K562 (cell line): ENCODE measurements around the gene GPR152. TPM values are rescaled to one million over a fixed set of nuclear protein-coding genes. Genes with fewer than 3 reads are reported as not detected.

ENCODE experiments used
- ARID2 ChIP-seq: fragments of 450-650 bp; IDR thresholded peaks from 2 replicates; pipeline ENCODE4 v1.6.1; 2017; ENCODE audit warnings: antibody characterized with exemption, mild to moderate bottlenecking
- BCLAF1 ChIP-seq, 2 experiments: fragments of 450-650 bp in 1 of 2; IDR thresholded peaks; 2 replicates each; pipeline ENCODE4 v1.6.1; 2011 to 2017; ENCODE audit warnings: low read depth in 2 of 2, antibody characterized with exemption in 1 of 2, borderline replicate concordance in 1 of 2, low read length in 1 of 2, mild to moderate bottlenecking in 1 of 2, mixed read lengths in 1 of 2; ENCODE audit not compliant: control insufficient read depth in 1 of 2
- CCAR2 ChIP-seq: fragments of 200-400 bp; formaldehyde crosslinking; IDR thresholded peaks from 2 replicates; pipeline ENCODE4 v1.6.1; 2017; ENCODE audit warnings: mild to moderate bottlenecking, low read depth, low read length
- CREB3L1 ChIP-seq: fragments of 450-650 bp; IDR thresholded peaks from 2 replicates; pipeline ENCODE4 v1.6.1; 2014; ENCODE audit warnings: low read depth, mild to moderate bottlenecking, moderate library complexity, borderline replicate concordance
- EWSR1 ChIP-seq: fragments of 450-650 bp; IDR thresholded peaks from 2 replicates; pipeline ENCODE4 v1.6.1; 2018; ENCODE audit warnings: borderline replicate concordance, mild to moderate bottlenecking, low read depth, moderate library complexity; ENCODE audit not compliant: partially characterized antibody
- JUN ChIP-seq, 2 experiments: sonication (generic) in 1 of 2; formaldehyde crosslinking in 1 of 2; IDR thresholded peaks; 2 replicates each; pipeline versions ENCODE4 v1.6.1 to v1.8.0; 2012 to 2022; ENCODE audit warnings: borderline replicate concordance in 2 of 2, mild to moderate bottlenecking in 2 of 2, improper control_type of control experiment in 1 of 2, low read depth in 1 of 2, low read length in 1 of 2, missing genetic modification reagents in 1 of 2
- KLF1 ChIP-seq: fragments of 450-650 bp; IDR thresholded peaks from 2 replicates; pipeline ENCODE4 v1.6.1; 2016; ENCODE audit warnings: missing genetic modification characterization, missing compliant biosample characterization
- MEIS2 ChIP-seq: fragments of 450-650 bp; IDR thresholded peaks from 2 replicates; pipeline ENCODE4 v1.6.1; 2014; ENCODE audit warnings: mild to moderate bottlenecking; ENCODE audit not compliant: partially characterized antibody
- MTA2 ChIP-seq: fragments of 450-650 bp; IDR thresholded peaks from 2 replicates; pipeline ENCODE4 v1.6.1; 2016; ENCODE audit warnings: low read depth
- NFYB ChIP-seq: IDR thresholded peaks from 2 replicates; pipeline ENCODE4 v1.6.1; 2011; ENCODE audit warnings: mild to moderate bottlenecking, moderate library complexity; ENCODE audit not compliant: insufficient read length; ENCODE audit errors: extremely low read depth
- NR1H2 ChIP-seq: sonication (generic); formaldehyde crosslinking; IDR thresholded peaks from 2 replicates; pipeline ENCODE4 v1.4.0; 2020; ENCODE audit warnings: mild to moderate bottlenecking, missing genetic modification reagents
- SAP30 ChIP-seq: fragments of 200-600 bp; sonication (generic); IDR thresholded peaks from 2 replicates; pipeline ENCODE4 v1.6.1; 2012; ENCODE audit warnings: borderline replicate concordance, low read depth, mild to moderate bottlenecking, moderate library complexity, low read length, control low read depth, inconsistent platforms; ENCODE audit not compliant: insufficient read depth, poor library complexity, severe bottlenecking
- ZC3H4 ChIP-seq: sonication (generic); formaldehyde crosslinking; IDR thresholded peaks from 2 replicates; pipeline ENCODE4 v1.9.0; 2021; ENCODE audit warnings: missing genetic modification reagents, borderline replicate concordance
- ZNF57 ChIP-seq: fragments of 450-650 bp; formaldehyde crosslinking; IDR thresholded peaks from 2 replicates; pipeline ENCODE4 v1.4.0; 2020; ENCODE audit warnings: mild to moderate bottlenecking, moderate library complexity
- ZNF668 ChIP-seq: fragments of 250-450 bp; sonication (Bioruptor Pico); IDR thresholded peaks from 2 replicates; pipeline ENCODE4 v1.8.0; 2022; ENCODE audit warnings: mild to moderate bottlenecking, inconsistent platforms
- polyA plus RNA-seq, 8 experiments: library from polyadenylated mRNA; depleted of rRNA in 4 of 8; stranded (reverse) in 5 of 8; unstranded in 3 of 8; fragments of >200 nt; fragmentation: Nextera tagmentation in 2 of 8; fragmentation: Illumina TruSeq in 1 of 8; extraction: Ambion mirVana in 2 of 8; extraction: Trizol in 1 of 8; gene quantifications; 2 replicates each; pipeline versions ENCODE4 v1.2.1 to v1.2.3, GENCODE V29; 2011 to 2014; ENCODE audit warnings: inconsistent platforms in 1 of 8, missing spikeins in 1 of 8
- total RNA-seq, 7 experiments: library from RNA; depleted of rRNA in 6 of 7; stranded (reverse); fragments of >200 nt in 6 of 7; fragmentation: Illumina TruSeq in 2 of 7; extraction: Trizol in 2 of 7; gene quantifications; 2 replicates each; pipeline versions ENCODE4 v1.2.1 to v1.2.3, GENCODE V29; 2011 to 2021; ENCODE audit warnings: low replicate concordance in 1 of 7

GPR152 gene
- total and polyA plus RNA-seq, 9 of the 15 experiments (the other 6 are each of a cell fraction or from before 2014, with no cell fraction given) = not detected

GRCh38 chr11:67436459-67437081, 16.0 kb downstream of the GPR152 start (continued):
- no peak for TF ChIP-seq CREB3L1
- no peak for TF ChIP-seq MEIS2
- no peak for TF ChIP-seq NR1H2 (CRISPR knock-in tag)
- TF ChIP-seq BCLAF1 (IDR thresholded peaks at IDR 0.05; ENCODE audit: borderline replicate concordance in 1 of 2, control insufficient read depth in 1 of 2, low read depth in 2 of 2, low read length in 1 of 2) = no peak
- TF ChIP-seq SAP30 = no peak
- TF ChIP-seq ZNF668 (CRISPR knock-in tag) = no peak
- no peak for TF ChIP-seq ZC3H4
- TF ChIP-seq ARID2 = no peak
- TF ChIP-seq JUN (IDR thresholded peaks at IDR 0.05; ENCODE audit: borderline replicate concordance, low read depth, low read length) = no peak
- no peak for TF ChIP-seq JUN (CRISPR knock-in tag; IDR thresholded peaks at IDR 0.05; ENCODE audit: borderline replicate concordance)
- TF ChIP-seq ZNF57 (CRISPR knock-in tag) = no peak
- no peak for TF ChIP-seq KLF1 (tag)
- no peak for TF ChIP-seq MTA2
- TF ChIP-seq CCAR2 = no peak
- no peak for TF ChIP-seq EWSR1
- no peak for TF ChIP-seq NFYB
